Measurements from ENCODE around the gene CRIM1.
A peak's percentile ranks its signal among the peaks of the same experiment; 100 is the strongest.

The CRIM1 gene

GRCh38 chr2:36587101-36587500, 231.5 kb downstream of the CRIM1 start:
- DNase-seq: no peak

- no peak for DNase-seq
These were observed 232.0 kb downstream of the CRIM1 start for GRCh38 chr2:36587556-36587955.

DNA sequence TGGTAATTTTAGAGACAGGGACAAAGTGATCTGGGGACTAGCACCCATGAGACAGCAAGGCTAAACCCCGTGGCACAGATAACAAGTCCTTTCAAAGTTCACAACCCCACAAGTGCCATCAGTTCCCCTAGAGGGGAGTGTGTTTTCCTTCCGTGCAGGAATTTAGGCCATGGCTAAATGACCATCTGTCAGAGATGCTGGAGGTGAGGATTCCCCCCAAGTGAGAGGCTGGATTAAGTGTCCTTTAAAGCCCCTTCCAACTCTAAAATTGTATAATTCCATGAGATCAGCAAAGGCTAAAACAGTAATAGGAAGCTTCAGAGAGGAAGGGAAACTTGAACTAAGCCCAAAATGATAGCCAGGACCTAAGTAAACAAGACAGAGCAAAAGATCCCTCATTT, 233.7 kb downstream of the CRIM1 start:
- DNase-seq: no peak

GRCh38 chr2:36594849-36595248, 239.3 kb downstream of the CRIM1 start:
- no peak for DNase-seq

GRCh38 chr2:36596397-36596796, 240.8 kb downstream of the CRIM1 start:
- DNase-seq: no peak

DNA sequence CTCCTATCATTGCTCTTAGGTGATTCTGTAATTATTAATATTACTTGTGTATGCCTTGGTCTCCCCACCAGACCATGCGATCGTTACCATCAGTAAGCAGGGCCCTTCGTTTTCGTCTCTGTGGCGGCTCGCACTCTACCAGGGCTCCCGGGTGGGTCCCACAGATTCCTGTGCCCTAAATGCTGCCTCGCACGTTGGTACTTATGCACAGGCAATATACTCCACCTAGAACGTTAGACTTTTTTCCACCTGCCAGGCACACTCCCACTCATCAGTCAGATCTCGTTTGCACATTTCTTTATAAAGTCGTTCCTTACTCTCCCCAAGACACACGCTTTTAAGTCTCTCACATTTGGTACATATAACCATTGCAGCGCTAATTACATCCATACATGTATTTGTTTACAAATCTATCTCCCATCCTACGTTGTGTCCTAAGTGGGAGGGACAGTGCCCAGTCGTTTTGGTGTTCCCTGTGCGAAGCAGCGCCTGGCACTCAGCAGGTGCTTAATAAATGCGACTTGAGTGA, 241.5 kb downstream of the CRIM1 start:
- no peak for DNase-seq

- DNase-seq: peak; percentile 72 to 78
These were observed 242.2 kb downstream of the CRIM1 start, which contains the start of gene FEZ2 for GRCh38 chr2:36597532-36598377. Gene FEZ2, minus strand, starts transcription at chr2:36598168. Its CDS starts 26 bp downstream, at chr2:36598142.
